Caco-2 (cell line): ENCODE data around the gene SUB1. TPM values are rescaled to one million over a fixed set of nuclear protein-coding genes. Genes with fewer than 3 reads are reported as not detected.

ENCODE experiments used
- BruUV-seq: library from RNA; stranded (reverse); fragments of 400-500 nt; replicated peaks from 2 replicates; lab custom pipeline; 2021; lab: Mats Ljungman, UMichigan
- CTCF ChIA-PET: fragments of 300-600 bp; sonication (Branson Sonifier 250); formaldehyde crosslinking; loops from one replicate; lab custom pipeline; 2022; ENCODE audit warnings: antibody characterized with exemption; lab: Charles Lee
- POLR2A ChIA-PET: fragments of 300-600 bp; sonication (Branson Sonifier 250); formaldehyde crosslinking; loops from one replicate; lab custom pipeline; 2022; ENCODE audit warnings: antibody characterized with exemption; lab: Charles Lee
- DNase-seq, 2 experiments: peaks; one replicate each; pipeline versions ENCODE4 v3.0.0 to v3.0.0-alpha.2; 2020 to 2022
- H3K27me3 ChIP-seq: replicated peaks from 2 replicates; pipeline ENCODE4 v1.6.0; 2011; ENCODE audit warnings: low read length; ENCODE audit not compliant: control insufficient read depth, insufficient read depth
- H3K36me3 ChIP-seq: 2 replicates; pipeline ENCODE4 v1.5.1; 2011; ENCODE audit warnings: low read length; ENCODE audit not compliant: control insufficient read depth, insufficient read depth
- H3K4me1 ChIP-seq: fragments of 250-450 bp; sonication (Bioruptor Pico); 2 replicates; pipeline ENCODE4 v1.5.1; 2020; ENCODE audit warnings: mild to moderate bottlenecking
- H3K4me3 ChIP-seq: 2 replicates; pipeline ENCODE4 v1.5.1; 2011; ENCODE audit warnings: low read depth, mild to moderate bottlenecking, control low read depth, low read length
- H3K9me3 ChIP-seq: fragments of 250-450 bp; sonication (Bioruptor Pico); 2 replicates; pipeline ENCODE4 v1.5.1; 2020; ENCODE audit warnings: mild to moderate bottlenecking, moderate library complexity
- H3K27ac Mint-ChIP-seq: one replicate; pipeline ENCODE4 v1.8.0; 2022; ENCODE audit warnings: mixed read lengths; ENCODE audit not compliant: unreplicated experiment
- H3K27me3 Mint-ChIP-seq: one replicate; pipeline ENCODE4 v1.8.0; 2022; ENCODE audit warnings: mixed read lengths; ENCODE audit not compliant: insufficient read depth, unreplicated experiment
- H3K36me3 Mint-ChIP-seq: one replicate; pipeline ENCODE4 v1.8.0; 2022; ENCODE audit warnings: mild to moderate bottlenecking, mixed read lengths; ENCODE audit not compliant: insufficient read depth, unreplicated experiment
- H3K4me1 Mint-ChIP-seq: one replicate; pipeline ENCODE4 v1.8.0; 2022; ENCODE audit warnings: low read depth, mixed read lengths; ENCODE audit not compliant: unreplicated experiment
- H3K4me3 Mint-ChIP-seq: one replicate; pipeline ENCODE4 v1.8.0; 2022; ENCODE audit warnings: mild to moderate bottlenecking, moderate library complexity, mixed read lengths; ENCODE audit not compliant: unreplicated experiment
- H3K9me3 Mint-ChIP-seq: one replicate; pipeline ENCODE4 v1.8.0; 2022; ENCODE audit warnings: mixed read lengths; ENCODE audit not compliant: unreplicated experiment
- intact Hi-C: fragments of 100-400 bp; cut with micrococcal nuclease; formaldehyde crosslinking; loops from one replicate; pipeline ENCODE4 v1.10.0; 2022; ENCODE audit not compliant: unreplicated experiment
- total RNA-seq: library from RNA; stranded (reverse); gene quantifications from 2 replicates; pipeline ENCODE4 v1.2.3, GENCODE V29; 2022
- TF ChIP-seq, protein P1 (sequence below), 2 experiments: fragments of 200-600 bp in 1 of 2; IDR thresholded peaks; 1 replicate in 1 of 2; 2 replicates in 1 of 2; pipeline versions ENCODE4 v1.5.1 to v1.8.0; 2011 to 2022; ENCODE audit warnings: antibody characterized with exemption in 1 of 2, control low read depth in 1 of 2, inconsistent platforms in 1 of 2, low read depth in 1 of 2, low read length in 1 of 2, mild to moderate bottlenecking in 1 of 2, moderate library complexity in 1 of 2; ENCODE audit not compliant: insufficient read depth in 1 of 2, severe bottlenecking in 1 of 2, unreplicated experiment in 1 of 2

The SUB1 gene
- total RNA-seq, 1 experiment from 2014 or later = 281 TPM

- Mint-ChIP-seq H3K27me3 (no peaks in the 10 kb centered on the region), H3K27ac (no peak overlapping the region), H3K4me1 (no peaks in the 10 kb centered on the region), H3K4me3 (no peak overlapping the region), H3K36me3 (peaks cover 93% of the 10 kb centered on the region), H3K9me3 (no peaks in the 10 kb centered on the region)
- Histone ChIP-seq H3K4me3 (no peak overlapping the region), H3K4me1 (no peaks in the 10 kb centered on the region), H3K36me3 (peaks cover 3% of the 10 kb centered on the region), H3K9me3 (no peaks in the 10 kb centered on the region), H3K27me3 (no peaks in the 10 kb centered on the region)
- CTCF ChIA-PET = no interaction called here
- intact Hi-C loops = no loop called here
- TF ChIP-seq, protein P1, sequence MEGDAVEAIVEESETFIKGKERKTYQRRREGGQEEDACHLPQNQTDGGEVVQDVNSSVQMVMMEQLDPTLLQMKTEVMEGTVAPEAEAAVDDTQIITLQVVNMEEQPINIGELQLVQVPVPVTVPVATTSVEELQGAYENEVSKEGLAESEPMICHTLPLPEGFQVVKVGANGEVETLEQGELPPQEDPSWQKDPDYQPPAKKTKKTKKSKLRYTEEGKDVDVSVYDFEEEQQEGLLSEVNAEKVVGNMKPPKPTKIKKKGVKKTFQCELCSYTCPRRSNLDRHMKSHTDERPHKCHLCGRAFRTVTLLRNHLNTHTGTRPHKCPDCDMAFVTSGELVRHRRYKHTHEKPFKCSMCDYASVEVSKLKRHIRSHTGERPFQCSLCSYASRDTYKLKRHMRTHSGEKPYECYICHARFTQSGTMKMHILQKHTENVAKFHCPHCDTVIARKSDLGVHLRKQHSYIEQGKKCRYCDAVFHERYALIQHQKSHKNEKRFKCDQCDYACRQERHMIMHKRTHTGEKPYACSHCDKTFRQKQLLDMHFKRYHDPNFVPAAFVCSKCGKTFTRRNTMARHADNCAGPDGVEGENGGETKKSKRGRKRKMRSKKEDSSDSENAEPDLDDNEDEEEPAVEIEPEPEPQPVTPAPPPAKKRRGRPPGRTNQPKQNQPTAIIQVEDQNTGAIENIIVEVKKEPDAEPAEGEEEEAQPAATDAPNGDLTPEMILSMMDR (IDR thresholded peaks at IDR 0.05; ENCODE audit: insufficient read depth in 1 of 2, low read depth in 1 of 2, low read length in 1 of 2, severe bottlenecking in 1 of 2, unreplicated experiment in 1 of 2) = no peak
- no TSS peak for BruUV-seq
- POLR2A ChIA-PET = no interaction called here
- DNase-seq = no peak
Observed at GRCh38 chr5:32600054-32600622, 14.8 kb downstream of the SUB1 start.

GRCh38 chr5:32601623-32602295 is 16.4 kb downstream of the SUB1 start:
- Histone ChIP-seq H3K9me3 (no peaks in the 10 kb centered on the region), H3K36me3 (peaks cover 3% of the 10 kb centered on the region), H3K4me1 (no peaks in the 10 kb centered on the region), H3K27me3 (no peaks in the 10 kb centered on the region), H3K4me3 (no peak overlapping the region)
- TF ChIP-seq, protein P1 (IDR thresholded peaks at IDR 0.05; ENCODE audit: insufficient read depth in 1 of 2, low read depth in 1 of 2, low read length in 1 of 2, severe bottlenecking in 1 of 2, unreplicated experiment in 1 of 2) = no peak
- Mint-ChIP-seq H3K4me1 (no peaks in the 10 kb centered on the region), H3K27ac (no peak overlapping the region), H3K27me3 (no peaks in the 10 kb centered on the region), H3K4me3 (no peak overlapping the region), H3K36me3 (peaks cover 90% of the 10 kb centered on the region), H3K9me3 (no peaks in the 10 kb centered on the region)
- ChIA-PET CTCF (no interaction called here), POLR2A (no interaction called here)
- intact Hi-C loops = no loop called here
- DNase-seq = no peak
- no TSS peak for BruUV-seq

DNA sequence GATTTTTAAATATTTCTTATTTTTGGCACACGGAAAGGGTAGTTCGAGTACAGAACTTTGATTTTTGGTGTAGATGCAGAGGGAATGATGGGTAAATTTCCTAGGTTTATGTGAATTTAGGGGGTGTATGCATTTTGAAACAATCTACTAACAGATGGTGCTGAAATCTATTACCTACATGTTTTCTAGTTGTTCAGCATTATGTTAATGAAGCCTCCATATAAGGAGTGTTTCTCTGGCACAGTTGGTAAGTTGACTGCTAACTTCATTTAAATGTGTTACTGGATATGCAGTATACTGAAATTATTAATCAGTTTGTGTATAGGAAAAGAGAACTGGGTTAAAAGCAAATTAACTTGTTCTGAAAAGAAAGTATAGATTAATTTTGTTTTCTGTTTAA is 17.5 kb downstream of the SUB1 start:
- POLR2A ChIA-PET = no interaction called here
- peaks cover 3% of the 10 kb centered on the region for H3K36me3 ChIP-seq
- Mint-ChIP-seq H3K36me3 (peaks cover 84% of the 10 kb centered on the region), H3K4me1 (no peaks in the 10 kb centered on the region), H3K4me3 (no peak overlapping the region), H3K27ac (no peak overlapping the region), H3K9me3 (no peaks in the 10 kb centered on the region), H3K27me3 (no peaks in the 10 kb centered on the region)
- H3K4me1 ChIP-seq = no peaks in the 10 kb centered on the region
- no peak for DNase-seq
- no peak overlapping the region for H3K4me3 ChIP-seq
- no peaks in the 10 kb centered on the region for H3K9me3 ChIP-seq
- CTCF ChIA-PET = no interaction called here
- H3K27me3 ChIP-seq = no peaks in the 10 kb centered on the region
- intact Hi-C loops = no loop called here
- TF ChIP-seq, protein P1 (IDR thresholded peaks at IDR 0.05; ENCODE audit: insufficient read depth in 1 of 2, low read depth in 1 of 2, low read length in 1 of 2, severe bottlenecking in 1 of 2, unreplicated experiment in 1 of 2) = no peak
- BruUV-seq = no TSS peak
